Mammary epithelial cell (primary cell): Measurements from ENCODE around the gene CBX6.

ENCODE experiments used
- EZH2 ChIP-seq: IDR thresholded peaks from 2 replicates; pipeline ENCODE4 v1.6.1; 2012; ENCODE audit warnings: low read length, inconsistent platforms, borderline replicate concordance
- TF ChIP-seq, protein P1 (sequence below), 2 donors: IDR thresholded peaks in 1 of 2; conservative IDR thresholded peaks in 1 of 2; 2 replicates each; pipeline ENCODE4 v1.5.1; 2011 to 2012; ENCODE audit warnings: inconsistent platforms in 2 of 2, low read length in 2 of 2, mild to moderate bottlenecking in 2 of 2, control low read depth in 1 of 2, low read depth in 1 of 2; ENCODE audit not compliant: insufficient read depth in 1 of 2; ENCODE audit errors: extremely low read depth in 1 of 2

DNA sequence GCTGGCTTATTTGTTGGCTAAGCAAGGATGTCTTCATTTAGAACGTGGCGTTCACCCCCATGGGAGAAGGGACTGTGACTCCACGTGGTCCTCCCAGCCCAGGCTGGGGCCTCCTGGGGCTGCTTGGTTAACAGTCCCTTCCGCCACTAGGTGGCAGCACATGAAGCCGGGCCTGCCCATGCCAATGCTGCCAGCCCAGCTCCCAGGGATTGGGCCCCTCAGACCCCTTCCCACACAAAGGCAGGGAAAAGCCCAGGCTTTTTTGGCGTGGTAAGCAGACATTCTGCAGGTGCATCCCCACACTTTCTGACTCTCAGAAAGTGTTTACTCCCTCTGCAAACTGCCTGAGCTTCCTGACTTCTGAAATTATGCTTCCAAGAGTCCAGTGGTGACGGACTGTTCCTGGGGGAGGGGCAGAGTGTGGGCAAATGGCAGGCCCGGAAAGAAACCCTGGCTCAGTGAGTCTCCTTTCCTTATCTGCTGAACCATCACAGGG is 3.1 kb downstream of the CBX6 start:
- TF ChIP-seq, protein P1, sequence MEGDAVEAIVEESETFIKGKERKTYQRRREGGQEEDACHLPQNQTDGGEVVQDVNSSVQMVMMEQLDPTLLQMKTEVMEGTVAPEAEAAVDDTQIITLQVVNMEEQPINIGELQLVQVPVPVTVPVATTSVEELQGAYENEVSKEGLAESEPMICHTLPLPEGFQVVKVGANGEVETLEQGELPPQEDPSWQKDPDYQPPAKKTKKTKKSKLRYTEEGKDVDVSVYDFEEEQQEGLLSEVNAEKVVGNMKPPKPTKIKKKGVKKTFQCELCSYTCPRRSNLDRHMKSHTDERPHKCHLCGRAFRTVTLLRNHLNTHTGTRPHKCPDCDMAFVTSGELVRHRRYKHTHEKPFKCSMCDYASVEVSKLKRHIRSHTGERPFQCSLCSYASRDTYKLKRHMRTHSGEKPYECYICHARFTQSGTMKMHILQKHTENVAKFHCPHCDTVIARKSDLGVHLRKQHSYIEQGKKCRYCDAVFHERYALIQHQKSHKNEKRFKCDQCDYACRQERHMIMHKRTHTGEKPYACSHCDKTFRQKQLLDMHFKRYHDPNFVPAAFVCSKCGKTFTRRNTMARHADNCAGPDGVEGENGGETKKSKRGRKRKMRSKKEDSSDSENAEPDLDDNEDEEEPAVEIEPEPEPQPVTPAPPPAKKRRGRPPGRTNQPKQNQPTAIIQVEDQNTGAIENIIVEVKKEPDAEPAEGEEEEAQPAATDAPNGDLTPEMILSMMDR (conservative IDR thresholded peaks at IDR 0.05 in 1 of 2, IDR thresholded peaks at IDR 0.05 in 1 of 2; ENCODE audit: extremely low read depth in 1 of 2, insufficient read depth in 1 of 2, low read depth in 1 of 2, low read length in 2 of 2): peak; percentile 83 to 92
- no peak for TF ChIP-seq EZH2
